A549 (cell line): ENCODE results near the gene ATG10. TPM values are rescaled to one million over a fixed set of nuclear protein-coding genes. Genes with fewer than 3 reads are reported as not detected.
A peak's percentile ranks its signal among the peaks of the same experiment; 100 is the strongest.
"Not testable (repeated sequence)": the region's sequence is repeated elsewhere in the genome, so short reads cannot be mapped to it uniquely, and the experiment has no call there.

Experiments
- ATAC-seq, 2 experiments: fragments of 200-7000 bp in 1 of 2; fragments of >200 bp in 1 of 2; cut with Nextera tagmentation in 1 of 2; cut with Tn5 transposase in 1 of 2; 3 replicates each; pipeline versions ENCODE4 v1.8.0 to v1.9.1; 2018 to 2020; ENCODE audit warnings: mild to moderate bottlenecking in 1 of 2, moderate library complexity in 1 of 2
- CTCF ChIA-PET: fragments of 300-600 bp; sonication (Branson Sonifier 250); formaldehyde crosslinking; extraction: SDS; loops from one replicate; lab custom pipeline; 2021; ENCODE audit warnings: antibody characterized with exemption, inconsistent platforms; lab: Yijun Ruan, JAX
- POLR2A ChIA-PET: fragments of 350-600 bp; formaldehyde crosslinking; extraction: SDS; loops from one replicate; lab custom pipeline; 2021; ENCODE audit warnings: antibody characterized with exemption, inconsistent platforms; lab: Yijun Ruan, JAX
- DNase-seq, 2 experiments: peaks; one replicate each; pipeline versions ENCODE4 v3.0.0 to v3.0.0-alpha.2; 2011 to 2016; ENCODE audit warnings: low read depth in 1 of 2, low spot score in 1 of 2
- FAIRE-seq: peaks from 2 replicates; lab custom pipeline; 2011; peaks lifted over from hg19 to GRCh38; lab: Jason Lieb, UNC
- H3K27ac ChIP-seq, 2 experiments: fragments of >200 bp; sonication (Bioruptor Twin); formaldehyde crosslinking; 3 replicates each; pipeline ENCODE4 v1.5.1; 2016 to 2017
- H3K4me1 ChIP-seq: fragments of >200 bp; sonication (Bioruptor Twin); formaldehyde crosslinking; 3 replicates; pipeline ENCODE4 v1.6.1; 2016
- H3K4me2 ChIP-seq: fragments of >200 bp; sonication (Bioruptor Twin); formaldehyde crosslinking; 3 replicates; pipeline ENCODE4 v1.6.1; 2016
- H3K4me3 ChIP-seq: fragments of >200 bp; sonication (Bioruptor Twin); formaldehyde crosslinking; 3 replicates; pipeline ENCODE4 v1.5.1; 2016
- H3K9me3 ChIP-seq: fragments of >200 bp; sonication (Bioruptor Twin); formaldehyde crosslinking; 3 replicates; pipeline ENCODE4 v1.6.1; 2016
- CBX2 ChIP-seq: fragments of 200-600 bp; sonication (generic); IDR thresholded peaks from 2 replicates; pipeline ENCODE4 v1.6.1; 2016; ENCODE audit warnings: low read depth, mild to moderate bottlenecking, borderline replicate concordance
- EHF ChIP-seq: fragments of 250-450 bp; sonication (Bioruptor Pico); IDR thresholded peaks from 2 replicates; pipeline ENCODE4 v1.5.0; 2020; ENCODE audit warnings: mild to moderate bottlenecking
- EHMT2 ChIP-seq: fragments of 200-600 bp; sonication (generic); IDR thresholded peaks from 2 replicates; pipeline ENCODE4 v1.6.1; 2016; ENCODE audit warnings: antibody characterized with exemption, low read depth, mild to moderate bottlenecking, moderate library complexity
- FOSB ChIP-seq: fragments of 250-450 bp; sonication (Bioruptor Pico); IDR thresholded peaks from 2 replicates; pipeline ENCODE4 v1.5.0; 2020; ENCODE audit warnings: mild to moderate bottlenecking, moderate library complexity
- FOSL2 ChIP-seq, 2 experiments: fragments of 450-650 bp in 1 of 2; fragments of >200 bp in 1 of 2; sonication (Bioruptor Twin) in 1 of 2; formaldehyde crosslinking; IDR thresholded peaks; 2 replicates each; pipeline versions ENCODE4 v1.5.0 to v1.6.1; 2016 to 2020; ENCODE audit warnings: mild to moderate bottlenecking in 1 of 2, moderate library complexity in 1 of 2
- GATA3 ChIP-seq: IDR thresholded peaks from 2 replicates; pipeline ENCODE4 v1.6.1; 2012; ENCODE audit warnings: borderline replicate concordance
- HEYL ChIP-seq: fragments of 250-450 bp; sonication (Bioruptor Pico); IDR thresholded peaks from 2 replicates; pipeline ENCODE4 v1.8.0; 2021; ENCODE audit warnings: mild to moderate bottlenecking, moderate library complexity
- HOXA7 ChIP-seq: fragments of 250-450 bp; sonication (Bioruptor Pico); IDR thresholded peaks from 2 replicates; pipeline ENCODE4 v1.5.0; 2020; ENCODE audit warnings: mild to moderate bottlenecking, moderate library complexity
- HOXB5 ChIP-seq: fragments of 250-450 bp; sonication (Bioruptor Pico); IDR thresholded peaks from 2 replicates; pipeline ENCODE4 v1.5.0; 2020; ENCODE audit warnings: mild to moderate bottlenecking, moderate library complexity
- JUN ChIP-seq, 2 experiments: fragments of >200 bp; sonication (Bioruptor Twin); formaldehyde crosslinking; IDR thresholded peaks; 2 replicates in 1 of 2; 3 replicates in 1 of 2; pipeline ENCODE4 v1.6.1; 2016 to 2017
- KDM1A ChIP-seq: fragments of 200-600 bp; sonication (generic); IDR thresholded peaks from 2 replicates; pipeline ENCODE4 v1.6.1; 2016; ENCODE audit warnings: low read depth, mild to moderate bottlenecking
- MAZ ChIP-seq: fragments of 150-350 bp; IDR thresholded peaks from 2 replicates; pipeline ENCODE4 v1.6.1; 2014; ENCODE audit warnings: antibody characterized with exemption, low read depth, low read length, borderline replicate concordance
- NFE2L2 ChIP-seq: fragments of 150-350 bp; conservative IDR thresholded peaks from 2 replicates; pipeline ENCODE4 v1.6.1; 2014; ENCODE audit warnings: low read length
- NPAS2 ChIP-seq: fragments of 250-450 bp; sonication (Bioruptor Pico); IDR thresholded peaks from 2 replicates; pipeline ENCODE4 v1.8.0; 2022; ENCODE audit warnings: mild to moderate bottlenecking, moderate library complexity, borderline replicate concordance
- NR3C1 ChIP-seq: fragments of >200 bp; sonication (Bioruptor Twin); formaldehyde crosslinking; IDR thresholded peaks from 3 replicates; pipeline ENCODE4 v1.6.1; 2017
- POLR2A ChIP-seq: IDR thresholded peaks from 2 replicates; pipeline ENCODE4 v1.6.1; 2012; ENCODE audit warnings: mild to moderate bottlenecking, low read length
- POLR2AphosphoS2 ChIP-seq: conservative IDR thresholded peaks from 2 replicates; pipeline ENCODE4 v1.6.1; 2012; ENCODE audit warnings: low read length, improper control_type of control experiment, inconsistent platforms
- RARB ChIP-seq: fragments of 250-450 bp; sonication (Bioruptor Pico); IDR thresholded peaks from 2 replicates; pipeline ENCODE4 v1.8.0; 2021; ENCODE audit warnings: mild to moderate bottlenecking, moderate library complexity
- TFCP2L1 ChIP-seq: fragments of 250-450 bp; sonication (Bioruptor Pico); IDR thresholded peaks from 2 replicates; pipeline ENCODE4 v1.5.0; 2021; ENCODE audit warnings: mild to moderate bottlenecking
- TP53 ChIP-seq: fragments of 250-450 bp; sonication (Bioruptor Pico); IDR thresholded peaks from 2 replicates; pipeline ENCODE4 v1.5.0; 2021; ENCODE audit warnings: mild to moderate bottlenecking, moderate library complexity
- ZC3H11A ChIP-seq: fragments of 450-650 bp; IDR thresholded peaks from 2 replicates; pipeline ENCODE4 v1.6.1; 2014; ENCODE audit warnings: antibody characterized with exemption, mild to moderate bottlenecking
- WGBS: methylation state at CpG from one replicate; pipeline ENCODE4 v1.1.6; 2017; ENCODE audit errors: missing lambda C conversion rate; 5-methylcytosine and 5-hydroxymethylcytosine counted together
- polyA plus RNA-seq, 4 experiments: library from polyadenylated mRNA; depleted of rRNA in 3 of 4; stranded (reverse); fragments of >200 nt; fragmentation: RNase III in 1 of 4; extraction: RNeasy Plus Mini Kit Qiagen cat#74134 plus additional on column Dnase treatment in 1 of 4; gene quantifications; 2 replicates in 3 of 4; 3 replicates in 1 of 4; pipeline ENCODE4 v1.2.3, GENCODE V29; 2011 to 2017
- TF ChIP-seq, protein P1 (sequence below): fragments of >200 bp; sonication (Bioruptor Twin); formaldehyde crosslinking; IDR thresholded peaks from 3 replicates; pipeline ENCODE4 v1.6.1; 2016
- TF ChIP-seq, protein P2 (sequence below): IDR thresholded peaks from 2 replicates; pipeline ENCODE4 v1.6.1; 2012
- TF ChIP-seq, protein P3 (sequence below): fragments of 200-600 bp; sonication (generic); IDR thresholded peaks from 2 replicates; pipeline ENCODE4 v1.6.1; 2016; ENCODE audit warnings: antibody characterized with exemption, mild to moderate bottlenecking, moderate library complexity

ATG10 gene
- polyA plus RNA-seq, 2 of the 4 experiments (the other 2 are of a cell fraction) = 12.7 to 17.9 TPM

DNA sequence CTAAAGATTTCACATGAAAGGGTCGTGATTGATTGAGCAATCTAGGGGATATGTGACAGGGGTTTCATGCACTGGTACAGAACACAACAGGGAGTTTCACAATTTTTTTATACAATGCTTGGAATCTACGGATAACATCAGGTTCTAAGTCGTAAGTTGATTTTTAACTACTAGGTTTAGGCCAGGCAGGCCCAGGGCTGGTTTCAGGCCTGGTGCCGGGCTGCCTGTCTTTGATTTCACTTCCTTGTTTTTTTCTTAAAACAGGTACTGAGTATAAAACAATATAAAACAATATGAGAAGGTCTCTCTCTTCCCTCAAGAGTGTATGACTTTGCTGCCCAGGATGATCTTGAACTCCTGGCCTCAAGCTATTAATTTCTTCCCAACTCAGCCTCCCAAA, 301.6 kb downstream of the ATG10 start:
- POLR2A ChIA-PET = interaction anchor here (1.3 kb wide), 1 partner anchor 14 kb away, joined by 3 read pairs; no protein-coding TSS in a partner anchor
- 83% methylated on average over 4 of the region's 4 CpGs for WGBS
- TF ChIP-seq, protein P1, sequence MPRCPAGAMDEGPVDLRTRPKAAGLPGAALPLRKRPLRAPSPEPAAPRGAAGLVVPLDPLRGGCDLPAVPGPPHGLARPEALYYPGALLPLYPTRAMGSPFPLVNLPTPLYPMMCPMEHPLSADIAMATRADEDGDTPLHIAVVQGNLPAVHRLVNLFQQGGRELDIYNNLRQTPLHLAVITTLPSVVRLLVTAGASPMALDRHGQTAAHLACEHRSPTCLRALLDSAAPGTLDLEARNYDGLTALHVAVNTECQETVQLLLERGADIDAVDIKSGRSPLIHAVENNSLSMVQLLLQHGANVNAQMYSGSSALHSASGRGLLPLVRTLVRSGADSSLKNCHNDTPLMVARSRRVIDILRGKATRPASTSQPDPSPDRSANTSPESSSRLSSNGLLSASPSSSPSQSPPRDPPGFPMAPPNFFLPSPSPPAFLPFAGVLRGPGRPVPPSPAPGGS = 0 out of 3 replicates have a peak, but pooled peaks have one; percentile 1
- H3K27ac ChIP-seq, H3K4me3 ChIP-seq, DNase-seq, FAIRE-seq, H3K4me2 ChIP-seq, H3K9me3 ChIP-seq: not testable (repeated sequence)
- peaks cover 11% of the 10 kb centered on the region; the same call in 2 of the 3 replicates for H3K4me1 ChIP-seq
- ATAC-seq = peak in 1 of 2 experiments; percentile 10; a peak in 3 of 6 replicates
- CTCF ChIA-PET = interaction anchor here (0.5 to 1.5 kb wide), 2 partner anchors 15 to 1298 kb away, joined by 3 to 6 read pairs; no protein-coding TSS in a partner anchor

DNA sequence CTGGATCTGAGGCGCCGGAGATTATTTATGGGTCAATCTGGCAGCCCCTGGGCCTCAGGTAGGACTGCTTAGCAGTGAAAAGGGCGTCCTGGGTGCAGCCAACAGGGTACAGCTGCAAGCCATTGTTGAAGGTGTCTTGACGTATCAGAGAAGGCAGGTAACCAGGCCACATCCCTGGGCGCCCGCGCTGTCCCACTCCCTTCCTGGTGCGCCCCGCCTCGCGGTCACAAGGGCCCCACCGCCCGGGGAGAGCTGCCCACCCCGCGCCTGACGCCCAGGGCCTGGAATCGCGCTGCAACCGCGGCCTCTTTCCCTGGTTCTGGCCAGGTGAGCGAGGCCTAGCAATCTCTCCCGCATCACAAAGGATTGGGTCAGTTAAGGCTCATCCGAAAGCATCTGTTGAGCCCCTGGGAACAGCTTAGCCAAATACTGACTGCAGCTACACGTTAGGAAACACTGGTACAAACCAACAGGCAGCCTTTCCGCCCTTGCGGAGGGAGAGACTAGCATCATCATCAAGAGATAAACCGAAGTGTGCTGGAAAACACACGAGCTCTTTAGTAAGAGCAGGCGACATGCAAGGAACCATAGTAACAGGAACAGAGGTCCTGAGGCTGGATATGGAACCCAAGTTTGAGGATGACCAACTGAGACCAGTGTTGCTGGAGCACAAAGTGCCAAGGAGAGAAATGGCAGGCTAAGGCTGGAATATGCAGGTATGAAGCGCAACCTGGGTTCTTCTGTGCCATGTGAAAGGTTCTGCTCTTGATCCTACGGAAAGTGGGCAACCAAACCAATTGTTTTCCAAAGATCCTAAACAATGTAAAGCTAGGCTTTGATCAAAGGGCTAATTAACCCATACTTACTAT, 302.8 kb downstream of the ATG10 start:
- ATAC-seq (peak; percentile 21 to 22), FAIRE-seq (no peak), DNase-seq (peak in 1 of 2 experiments; percentile 16)
- Histone ChIP-seq H3K9me3 (no peaks in the 10 kb centered on the region), H3K27ac (no peak overlapping the region), H3K4me2 (no peak overlapping the region), H3K4me1 (peaks cover 17% of the 10 kb centered on the region; the same call in 2 of the 3 replicates), H3K4me3 (no peak overlapping the region)
- TF ChIP-seq HOXA7 (CRISPR knock-in tag) = peak; percentile 59; the same call in 1 of the 2 replicates
- TF ChIP-seq NR3C1 = no peak
- TF ChIP-seq ZC3H11A = no peak
- TF ChIP-seq HOXB5 (CRISPR knock-in tag) = 0 out of 2 replicates have a peak, but pooled peaks have one; percentile 27
- 0 out of 2 replicates have a peak, but pooled peaks have one; percentile 19 for TF ChIP-seq GATA3
- no peak for TF ChIP-seq CBX2
- TF ChIP-seq RARB (CRISPR knock-in tag) = no peak
- no peak for TF ChIP-seq KDM1A
- TF ChIP-seq MAZ = no peak
- no peak for TF ChIP-seq NPAS2 (CRISPR knock-in tag)
- no peak for TF ChIP-seq NFE2L2
- TF ChIP-seq TFCP2L1 (CRISPR knock-in tag) = peak; percentile 85
- peak; percentile 46; the same call in 1 of the 2 replicates for TF ChIP-seq POLR2AphosphoS2
- TF ChIP-seq FOSB (CRISPR knock-in tag) = peak; percentile 89; the same call in 1 of the 2 replicates
- TF ChIP-seq FOSL2 (IDR thresholded peaks at IDR 0.05) = no peak
- no peak for TF ChIP-seq FOSL2 (CRISPR knock-in tag; IDR thresholded peaks at IDR 0.05)
- 0 out of 2 replicates have a peak, but pooled peaks have one; percentile 1 for TF ChIP-seq POLR2A
- TF ChIP-seq, protein P2, sequence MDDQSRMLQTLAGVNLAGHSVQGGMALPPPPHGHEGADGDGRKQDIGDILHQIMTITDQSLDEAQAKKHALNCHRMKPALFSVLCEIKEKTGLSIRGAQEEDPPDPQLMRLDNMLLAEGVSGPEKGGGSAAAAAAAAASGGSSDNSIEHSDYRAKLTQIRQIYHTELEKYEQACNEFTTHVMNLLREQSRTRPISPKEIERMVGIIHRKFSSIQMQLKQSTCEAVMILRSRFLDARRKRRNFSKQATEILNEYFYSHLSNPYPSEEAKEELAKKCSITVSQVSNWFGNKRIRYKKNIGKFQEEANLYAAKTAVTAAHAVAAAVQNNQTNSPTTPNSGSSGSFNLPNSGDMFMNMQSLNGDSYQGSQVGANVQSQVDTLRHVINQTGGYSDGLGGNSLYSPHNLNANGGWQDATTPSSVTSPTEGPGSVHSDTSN = no peak; the same call in none of the 2 replicates
- TF ChIP-seq HEYL = no peak
- POLR2A ChIA-PET = interaction anchor here (1.3 kb wide), 1 partner anchor 15 kb away, joined by 3 read pairs; no protein-coding TSS in a partner anchor
- WGBS = 92% methylated on average over 30 of the region's 31 CpGs
- CTCF ChIA-PET = interaction anchor here (0.6 to 1.8 kb wide), 4 partner anchors 15 to 850 kb away, joined by 3 to 6 read pairs (median 4); no protein-coding TSS in a partner anchor

DNA sequence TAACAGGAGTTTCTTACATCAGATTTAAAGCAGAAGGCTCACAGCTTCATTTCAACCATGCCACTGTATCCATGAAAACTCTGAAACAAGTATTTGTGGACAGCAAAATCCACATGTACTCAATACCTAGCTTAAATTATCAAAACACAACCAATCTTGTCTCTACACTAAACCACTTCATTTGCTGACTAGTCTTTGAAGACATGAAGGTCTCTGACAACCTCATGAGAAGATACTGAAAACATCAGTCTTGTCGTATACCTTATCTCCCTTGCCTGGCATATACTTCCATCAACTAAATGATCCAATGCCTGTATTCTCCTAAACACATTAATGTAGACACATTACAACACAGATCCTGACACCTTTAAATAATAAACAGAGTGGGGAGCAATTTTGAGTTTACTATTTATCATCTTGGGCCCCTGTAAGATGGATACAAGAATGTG, 303.4 kb downstream of the ATG10 start:
- Histone ChIP-seq H3K27ac (no peak overlapping the region), H3K4me1 (peaks cover 19% of the 10 kb centered on the region; the same call in 2 of the 3 replicates), H3K4me3 (no peak overlapping the region), H3K4me2 (no peak overlapping the region), H3K9me3 (no peaks in the 10 kb centered on the region)
- no peak for FAIRE-seq
- 85% methylated on average over 1 of the region's 1 CpG for WGBS
- DNase-seq = no peak
- ATAC-seq = no peak
- CTCF ChIA-PET = interaction anchor here (0.6 to 1.8 kb wide), 3 partner anchors 15 to 850 kb away, joined by 3 to 4 read pairs (median 3); no protein-coding TSS in a partner anchor
- POLR2A ChIA-PET = no interaction called here
- no peak for TF ChIP-seq EHMT2
- no peak for TF ChIP-seq GATA3
- TF ChIP-seq RARB (CRISPR knock-in tag) = peak; percentile 87
- TF ChIP-seq HOXA7 (CRISPR knock-in tag) = peak; percentile 98
- TF ChIP-seq TFCP2L1 (CRISPR knock-in tag) = peak; percentile 86
- TF ChIP-seq, protein P3, sequence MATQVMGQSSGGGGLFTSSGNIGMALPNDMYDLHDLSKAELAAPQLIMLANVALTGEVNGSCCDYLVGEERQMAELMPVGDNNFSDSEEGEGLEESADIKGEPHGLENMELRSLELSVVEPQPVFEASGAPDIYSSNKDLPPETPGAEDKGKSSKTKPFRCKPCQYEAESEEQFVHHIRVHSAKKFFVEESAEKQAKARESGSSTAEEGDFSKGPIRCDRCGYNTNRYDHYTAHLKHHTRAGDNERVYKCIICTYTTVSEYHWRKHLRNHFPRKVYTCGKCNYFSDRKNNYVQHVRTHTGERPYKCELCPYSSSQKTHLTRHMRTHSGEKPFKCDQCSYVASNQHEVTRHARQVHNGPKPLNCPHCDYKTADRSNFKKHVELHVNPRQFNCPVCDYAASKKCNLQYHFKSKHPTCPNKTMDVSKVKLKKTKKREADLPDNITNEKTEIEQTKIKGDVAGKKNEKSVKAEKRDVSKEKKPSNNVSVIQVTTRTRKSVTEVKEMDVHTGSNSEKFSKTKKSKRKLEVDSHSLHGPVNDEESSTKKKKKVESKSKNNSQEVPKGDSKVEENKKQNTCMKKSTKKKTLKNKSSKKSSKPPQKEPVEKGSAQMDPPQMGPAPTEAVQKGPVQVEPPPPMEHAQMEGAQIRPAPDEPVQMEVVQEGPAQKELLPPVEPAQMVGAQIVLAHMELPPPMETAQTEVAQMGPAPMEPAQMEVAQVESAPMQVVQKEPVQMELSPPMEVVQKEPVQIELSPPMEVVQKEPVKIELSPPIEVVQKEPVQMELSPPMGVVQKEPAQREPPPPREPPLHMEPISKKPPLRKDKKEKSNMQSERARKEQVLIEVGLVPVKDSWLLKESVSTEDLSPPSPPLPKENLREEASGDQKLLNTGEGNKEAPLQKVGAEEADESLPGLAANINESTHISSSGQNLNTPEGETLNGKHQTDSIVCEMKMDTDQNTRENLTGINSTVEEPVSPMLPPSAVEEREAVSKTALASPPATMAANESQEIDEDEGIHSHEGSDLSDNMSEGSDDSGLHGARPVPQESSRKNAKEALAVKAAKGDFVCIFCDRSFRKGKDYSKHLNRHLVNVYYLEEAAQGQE = peak; percentile 7; the same call in 1 of the 2 replicates
- peak; percentile 43; the same call in 1 of the 2 replicates for TF ChIP-seq TP53 (CRISPR knock-in tag)
- 0 out of 2 replicates have a peak, but pooled peaks have one; percentile 16 for TF ChIP-seq EHF (CRISPR knock-in tag)
- TF ChIP-seq NR3C1 = no peak
- no peak for TF ChIP-seq KDM1A
- no peak for TF ChIP-seq HEYL
- no peak for TF ChIP-seq FOSL2 (IDR thresholded peaks at IDR 0.05)
- TF ChIP-seq FOSL2 (CRISPR knock-in tag; IDR thresholded peaks at IDR 0.05) = 0 out of 2 replicates have a peak, but pooled peaks have one; percentile 11
- 0 out of 5 replicates have a peak, but pooled peaks of 1 of the 2 experiments have one; percentile 42 for TF ChIP-seq JUN (IDR thresholded peaks at IDR 0.05)
